Coronary artery (tissue), 2 donors: ENCODE results near the gene IRF3.
A peak's percentile ranks its signal among the peaks of the same experiment; 100 is the strongest.

Source experiments
- DNase-seq: peaks from one replicate; pipeline ENCODE4 v3.0.0-alpha.2; 2017; ENCODE audit warnings: low spot score
- H3K27ac ChIP-seq, 2 donors: fragments of 200-600 bp; sonication (generic); one replicate each; pipeline ENCODE4 v1.5.1; 2016 to 2019
- H3K4me3 ChIP-seq: fragments of 200-600 bp; sonication (generic); 2 replicates; pipeline ENCODE4 v1.5.1; 2016; ENCODE audit warnings: mild to moderate bottlenecking, moderate library complexity
- CTCF ChIP-seq: fragments of 200-600 bp; sonication (generic); IDR thresholded peaks from one replicate; pipeline ENCODE4 v1.5.1; 2019; ENCODE audit warnings: antibody characterized with exemption

The IRF3 gene

GRCh38 chr19:49651820-49652550 lies 13.7 kb downstream of the IRF3 start:
- no peak for TF ChIP-seq CTCF
- no peak overlapping the region for H3K4me3 ChIP-seq

GRCh38 chr19:49651029-49651819 lies 14.4 kb downstream of the IRF3 start:
- Histone ChIP-seq H3K27ac (no peak overlapping the region), H3K4me3 (no peak overlapping the region)
- no peak for TF ChIP-seq CTCF
- no peak for DNase-seq

More at GRCh38 chr19:49651820-49652550, 13.7 kb downstream of the IRF3 start:
- no peak for DNase-seq
- H3K27ac ChIP-seq = no peak overlapping the region

- TF ChIP-seq CTCF = no peak
Measured at GRCh38 chr19:49646586-49646985, 19.1 kb downstream of the IRF3 start.

GRCh38 chr19:49645995-49646394 lies 19.7 kb downstream of the IRF3 start:
- no peak overlapping the region for H3K4me3 ChIP-seq

More at GRCh38 chr19:49646586-49646985, 19.1 kb downstream of the IRF3 start:
- no peak for DNase-seq
- no peak overlapping the region for H3K4me3 ChIP-seq
- no peak overlapping the region for H3K27ac ChIP-seq

GRCh38 chr19:49645592-49645991 lies 20.1 kb downstream of the IRF3 start:
- no peak overlapping the region for H3K27ac ChIP-seq
- no peak overlapping the region for H3K4me3 ChIP-seq
- TF ChIP-seq CTCF = no peak
- no peak for DNase-seq

More at GRCh38 chr19:49645995-49646394, 19.7 kb downstream of the IRF3 start:
- H3K27ac ChIP-seq = no peak overlapping the region
- no peak for DNase-seq
- no peak for TF ChIP-seq CTCF

- no peak for TF ChIP-seq CTCF
- no peak overlapping the region for H3K27ac ChIP-seq
- DNase-seq = no peak
- peak overlapping the region; percentile 93 for H3K4me3 ChIP-seq
Measured at GRCh38 chr19:49643466-49643865, 22.2 kb downstream of the IRF3 start.
